ENCODE results near the gene BACH2.

- no peak for TF ChIP-seq EZH2phosphoT487 (IDR thresholded peaks at IDR 0.05; ENCODE audit: borderline replicate concordance)
- no peak for TF ChIP-seq CTCF (IDR thresholded peaks at IDR 0.05 in 2 of 3, conservative IDR thresholded peaks at IDR 0.05 in 1 of 3; ENCODE audit: borderline replicate concordance in 1 of 3, insufficient read depth in 1 of 3, low read depth in 2 of 3, low read length in 2 of 3)
- TF ChIP-seq RAD21 (IDR thresholded peaks at IDR 0.05; ENCODE audit: low read depth), result no peak
- no peak for TF ChIP-seq ZFX (IDR thresholded peaks at IDR 0.05)
- no peak for TF ChIP-seq POLR2AphosphoS5 (IDR thresholded peaks at IDR 0.05; ENCODE audit: low read depth, low read length)
- no peak for TF ChIP-seq YY1 (IDR thresholded peaks at IDR 0.05; ENCODE audit: extremely low read depth, insufficient replicate concordance, low read depth, low read length)
- TF ChIP-seq EGR1 (IDR thresholded peaks at IDR 0.05; ENCODE audit: low read depth), result no peak
- no peak for TF ChIP-seq POLR2A (IDR thresholded peaks at IDR 0.05; ENCODE audit: borderline replicate concordance, extremely low read depth, insufficient read depth, insufficient read length)
- no peak for TF ChIP-seq ZNF274 (IDR thresholded peaks at IDR 0.05; ENCODE audit: low read depth, low read length)
- TF ChIP-seq EZH2 (IDR thresholded peaks at IDR 0.05), result no peak
- TF ChIP-seq CBX3 (IDR thresholded peaks at IDR 0.05; ENCODE audit: low read depth), result no peak
- TF ChIP-seq, protein P1, sequence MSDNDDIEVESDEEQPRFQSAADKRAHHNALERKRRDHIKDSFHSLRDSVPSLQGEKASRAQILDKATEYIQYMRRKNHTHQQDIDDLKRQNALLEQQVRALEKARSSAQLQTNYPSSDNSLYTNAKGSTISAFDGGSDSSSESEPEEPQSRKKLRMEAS (IDR thresholded peaks at IDR 0.05), result no peak
- no peak for TF ChIP-seq SP1 (IDR thresholded peaks at IDR 0.05; ENCODE audit: low read depth)
- TF ChIP-seq CEBPB (IDR thresholded peaks at IDR 0.05; ENCODE audit: low read depth), result no peak
Measured at GRCh38 chr6:89938014-89938413, 358.6 kb downstream of the BACH2 start.

Data from HCT116 (cell line).